Activated CD4-positive, alpha-beta T cell treated with anti-CD3 and anti-CD28 coated beads, Interleukin-2, amount 50 U/mL, for 16 hours (primary cell): ENCODE measurements around the gene HSPA12A.
"Not testable (repeated sequence)": the region's sequence is repeated elsewhere in the genome, so short reads cannot be mapped to it uniquely, and the experiment has no call there.

ENCODE experiments used
- DNase-seq: peaks from one replicate; pipeline ENCODE4 v3.0.0-alpha.2; 2020

HSPA12A gene

GRCh38 chr10:116715839-116716377 lies 26.5 kb downstream of the HSPA12A start:
- DNase-seq = no peak

- DNase-seq = no peak
These were observed 27.0 kb downstream of the HSPA12A start for GRCh38 chr10:116715341-116715740.

- no peak for DNase-seq
These were observed 28.5 kb downstream of the HSPA12A start for GRCh38 chr10:116713846-116714245.

- DNase-seq = no peak
These were observed 29.3 kb downstream of the HSPA12A start for GRCh38 chr10:116712989-116713543.

GRCh38 chr10:116712519-116712918 lies 29.8 kb downstream of the HSPA12A start:
- no peak for DNase-seq

- not testable (repeated sequence) for DNase-seq
These were observed 30.6 kb downstream of the HSPA12A start for GRCh38 chr10:116711803-116712202.

GRCh38 chr10:116710076-116710475 lies 32.3 kb downstream of the HSPA12A start:
- no peak for DNase-seq

- no peak for DNase-seq
These were observed 33.5 kb downstream of the HSPA12A start for GRCh38 chr10:116708877-116709276.

- no peak for DNase-seq
These were observed 34.0 kb downstream of the HSPA12A start for GRCh38 chr10:116708391-116708821.

- DNase-seq = no peak
These were observed 34.4 kb downstream of the HSPA12A start for GRCh38 chr10:116707981-116708380.

GRCh38 chr10:116706281-116706680 lies 36.1 kb downstream of the HSPA12A start:
- DNase-seq = no peak

GRCh38 chr10:116705498-116705897 lies 36.9 kb downstream of the HSPA12A start:
- DNase-seq = no peak

- no peak for DNase-seq
These were observed 37.4 kb downstream of the HSPA12A start for GRCh38 chr10:116704926-116705325.

- no peak for DNase-seq
These were observed 40.2 kb downstream of the HSPA12A start for GRCh38 chr10:116702165-116702564.

GRCh38 chr10:116699471-116700150 lies 42.8 kb downstream of the HSPA12A start:
- no peak for DNase-seq

GRCh38 chr10:116699049-116699448 lies 43.3 kb downstream of the HSPA12A start:
- no peak for DNase-seq

GRCh38 chr10:116698364-116698763 lies 44.0 kb downstream of the HSPA12A start:
- DNase-seq = no peak

- DNase-seq = no peak
These were observed 44.5 kb downstream of the HSPA12A start for GRCh38 chr10:116697816-116698215.

GRCh38 chr10:116696919-116697318 lies 45.4 kb downstream of the HSPA12A start:
- DNase-seq = no peak

GRCh38 chr10:116694927-116695268 lies 47.5 kb downstream of the HSPA12A start:
- no peak for DNase-seq

- DNase-seq = no peak
These were observed 48.0 kb downstream of the HSPA12A start for GRCh38 chr10:116694243-116694926.

GRCh38 chr10:116692225-116692624 lies 50.1 kb downstream of the HSPA12A start:
- no peak for DNase-seq

GRCh38 chr10:116691635-116692034 lies 50.7 kb downstream of the HSPA12A start:
- no peak for DNase-seq
